WTC11 (cell line): ENCODE results near the gene GART. TPM values are rescaled to one million over a fixed set of nuclear protein-coding genes. Genes with fewer than 3 reads are reported as not detected.

Experiments used
- ATAC-seq: fragments of 200-7000 bp; cut with Tn5 transposase; 2 replicates; pipeline ENCODE4 v1.10.0; 2021; ENCODE audit warnings: mild to moderate bottlenecking, moderate library complexity
- Bru-seq: library from RNA; stranded (reverse); fragments of 400-500 nt; gene quantifications from one replicate; lab custom pipeline; 2021; lab: Mats Ljungman, UMichigan
- CTCF ChIA-PET: fragments of 300-600 bp; sonication (Branson Sonifier 250); formaldehyde crosslinking; loops from one replicate; lab custom pipeline; 2021; ENCODE audit warnings: antibody characterized with exemption; lab: Charles Lee
- POLR2A ChIA-PET: fragments of 350-600 bp; sonication (Branson Sonifier 250); formaldehyde crosslinking; loops from one replicate; lab custom pipeline; 2021; ENCODE audit warnings: antibody characterized with exemption; lab: Charles Lee
- DNase-seq: peaks from one replicate; pipeline ENCODE4 v3.0.0; 2021; ENCODE audit warnings: low spot score
- H3K27ac Mint-ChIP-seq: 2 replicates; pipeline ENCODE4 v1.8.0; 2021; ENCODE audit warnings: mixed read lengths
- H3K27me3 Mint-ChIP-seq: 2 replicates; pipeline ENCODE4 v1.8.0; 2021; ENCODE audit warnings: low read depth, mild to moderate bottlenecking, moderate library complexity, mixed read lengths
- H3K36me3 Mint-ChIP-seq: 2 replicates; pipeline ENCODE4 v1.8.0; 2021; ENCODE audit warnings: mixed read lengths
- H3K4me1 Mint-ChIP-seq: 2 replicates; pipeline ENCODE4 v1.8.0; 2022; ENCODE audit warnings: mixed read lengths
- H3K4me3 Mint-ChIP-seq: 2 replicates; pipeline ENCODE4 v1.8.0; 2021; ENCODE audit warnings: mild to moderate bottlenecking, moderate library complexity, mixed read lengths
- H3K9me3 Mint-ChIP-seq: 2 replicates; pipeline ENCODE4 v1.8.0; 2021; ENCODE audit warnings: mixed read lengths
- ATF3 ChIP-seq: sonication (generic); formaldehyde crosslinking; conservative IDR thresholded peaks from 2 replicates; pipeline ENCODE4 v1.8.1; 2022; ENCODE audit warnings: mild to moderate bottlenecking, missing genetic modification reagents
- ATF6 ChIP-seq: sonication (generic); formaldehyde crosslinking; IDR thresholded peaks from 2 replicates; pipeline ENCODE4 v1.8.1; 2023; ENCODE audit warnings: mild to moderate bottlenecking, missing genetic modification reagents
- E2F1 ChIP-seq: sonication (generic); formaldehyde crosslinking; IDR thresholded peaks from 2 replicates; pipeline ENCODE4 v1.8.0; 2022; ENCODE audit warnings: mild to moderate bottlenecking, missing genetic modification reagents
- GRHL2 ChIP-seq: fragments of 250-450 bp; sonication (Bioruptor Pico); IDR thresholded peaks from 2 replicates; pipeline ENCODE4 v1.8.0; 2022; ENCODE audit warnings: mild to moderate bottlenecking, moderate library complexity; ENCODE audit not compliant: insufficient replicate concordance, severe bottlenecking
- HMGXB4 ChIP-seq: sonication (generic); formaldehyde crosslinking; IDR thresholded peaks from 2 replicates; pipeline ENCODE4 v1.8.1; 2023; ENCODE audit warnings: mild to moderate bottlenecking, moderate library complexity, missing genetic modification reagents
- JUN ChIP-seq: sonication (generic); formaldehyde crosslinking; IDR thresholded peaks from 2 replicates; pipeline ENCODE4 v1.8.0; 2023; ENCODE audit warnings: mild to moderate bottlenecking, missing genetic modification reagents
- KAT7 ChIP-seq: sonication (generic); formaldehyde crosslinking; IDR thresholded peaks from 2 replicates; pipeline ENCODE4 v1.8.1; 2023; ENCODE audit warnings: missing genetic modification reagents, mild to moderate bottlenecking, borderline replicate concordance
- MAX ChIP-seq: sonication (generic); formaldehyde crosslinking; IDR thresholded peaks from 2 replicates; pipeline ENCODE4 v1.8.0; 2022; ENCODE audit warnings: mild to moderate bottlenecking, missing genetic modification reagents
- MXD4 ChIP-seq: fragments of 250-450 bp; sonication (Bioruptor Pico); IDR thresholded peaks from 2 replicates; pipeline ENCODE4 v1.8.0; 2021; ENCODE audit warnings: mild to moderate bottlenecking, moderate library complexity, borderline replicate concordance
- NFE2L1 ChIP-seq: sonication (generic); formaldehyde crosslinking; IDR thresholded peaks from 2 replicates; pipeline ENCODE4 v1.8.1; 2023; ENCODE audit warnings: missing genetic modification reagents
- PREB ChIP-seq: sonication (generic); formaldehyde crosslinking; IDR thresholded peaks from 2 replicates; pipeline ENCODE4 v1.8.1; 2022; ENCODE audit warnings: mild to moderate bottlenecking, missing genetic modification reagents, moderate library complexity, borderline replicate concordance
- TCF7 ChIP-seq: sonication (generic); formaldehyde crosslinking; IDR thresholded peaks from 2 replicates; pipeline ENCODE4 v1.8.0; 2022; ENCODE audit warnings: mild to moderate bottlenecking, low read depth, missing genetic modification reagents, moderate library complexity
- TEAD4 ChIP-seq: sonication (generic); formaldehyde crosslinking; IDR thresholded peaks from 2 replicates; pipeline ENCODE4 v1.8.0; 2022; ENCODE audit warnings: mild to moderate bottlenecking, missing genetic modification reagents
- USF1 ChIP-seq: sonication (generic); formaldehyde crosslinking; IDR thresholded peaks from 2 replicates; pipeline ENCODE4 v1.8.0; 2022; ENCODE audit warnings: mild to moderate bottlenecking, missing genetic modification reagents
- USF2 ChIP-seq: sonication (generic); formaldehyde crosslinking; IDR thresholded peaks from 2 replicates; pipeline ENCODE4 v1.8.1; 2023; ENCODE audit warnings: mild to moderate bottlenecking, missing genetic modification reagents, moderate library complexity
- ZMAT4 ChIP-seq: fragments of 250-450 bp; sonication (Bioruptor Pico); IDR thresholded peaks from 2 replicates; pipeline ENCODE4 v1.9.0; 2021; ENCODE audit warnings: mild to moderate bottlenecking
- ZNF423 ChIP-seq: fragments of 250-450 bp; sonication (Bioruptor Pico); IDR thresholded peaks from 2 replicates; pipeline ENCODE4 v2.1.2; 2022; ENCODE audit warnings: mild to moderate bottlenecking, moderate library complexity
- ZNF425 ChIP-seq: fragments of 250-450 bp; sonication (Bioruptor Pico); conservative IDR thresholded peaks from 2 replicates; pipeline ENCODE4 v1.9.0; 2021; ENCODE audit warnings: mild to moderate bottlenecking
- ZNF512 ChIP-seq: sonication (generic); formaldehyde crosslinking; IDR thresholded peaks from 2 replicates; pipeline ENCODE4 v1.8.1; 2022; ENCODE audit warnings: missing genetic modification reagents, borderline replicate concordance
- long read RNA-seq, 3 experiments: library from RNA in 1 of 3; library from capped mRNA in 1 of 3; library from polyadenylated mRNA in 1 of 3; unstranded in 2 of 3; stranded (forward) in 1 of 3; transcript quantifications; one replicate each; pipeline ENCODE4 v2.0.0, GENCODE V29; 2021
- total RNA-seq: library from RNA; stranded (reverse); gene quantifications from 3 replicates; pipeline ENCODE4 v1.2.3, GENCODE V29; 2021

Gene GART
- 173 to 223 TPM (median 177 TPM) in 3 replicates for total RNA-seq
- percentile 93 among the genes with signal in this experiment for Bru-seq, nascent RNA
- long read RNA-seq, experiment 1, transcript GART-201 (11 exons, 2,149 nt): minor isoform, 333 of 1,302 reads
- long read RNA-seq, experiment 1, transcript GART-203 (22 exons, 3,341 nt): major isoform, 705 of 1,302 reads
- long read RNA-seq, experiment 1, partial matches to known transcripts: 152 of 1,302 reads
- long read RNA-seq, experiment 1, other reads (novel, unspliced or antisense): 111 of 1,302 reads
- long read RNA-seq, experiment 2, transcript GART-201 (11 exons, 2,149 nt): minor isoform, 13 of 185 reads
- long read RNA-seq, experiment 2, transcript GART-203 (22 exons, 3,341 nt): major isoform, 34 of 185 reads
- long read RNA-seq, experiment 2, partial matches to known transcripts: 71 of 185 reads
- long read RNA-seq, experiment 2, other reads (novel, unspliced or antisense): 67 of 185 reads
- long read RNA-seq, experiment 3, transcript GART-203 (22 exons, 3,341 nt): major isoform, 57 of 214 reads
- long read RNA-seq, experiment 3, transcript GART-201 (11 exons, 2,149 nt): minor isoform, 48 of 214 reads
- long read RNA-seq, experiment 3, partial matches to known transcripts: 87 of 214 reads
- long read RNA-seq, experiment 3, other reads (novel, unspliced or antisense): 22 of 214 reads

- ATAC-seq: peak; percentile 77
- ChIA-PET CTCF (interaction anchor here (1.1 to 1.5 kb wide), 2 partner anchors 62 to 64 kb away, joined by 3 to 5 read pairs; partner anchors contain the start of gene TMEM50B), POLR2A (interaction anchor here (0.6 to 1.2 kb wide), 3 partner anchors 22 to 47 kb away, joined by 3 read pairs; partner anchors contain the start of gene DONSON)
- peak; percentile 85 for DNase-seq
- Mint-ChIP-seq H3K27ac (peak within 1 kb of the TSS; percentile 100), H3K4me3 (peak within 1 kb of the TSS; percentile 99), H3K9me3 (peaks cover 6% of the 10 kb centered on the region), H3K27me3 (no peaks in the 10 kb centered on the region), H3K4me1 (peaks cover 22% of the 10 kb centered on the region), H3K36me3 (peaks cover 42% of the 10 kb centered on the region)
- TF ChIP-seq JUN (CRISPR knock-in tag) (no peak), NFE2L1 (no peak), HMGXB4 (CRISPR knock-in tag) (peak; percentile 72; the same call in 1 of the 2 replicates), ZNF512 (no peak), ZNF425 (CRISPR knock-in tag) (no peak), MXD4 (CRISPR knock-in tag) (no peak), GRHL2 (CRISPR knock-in tag) (no peak), ZNF423 (CRISPR knock-in tag) (no peak), TCF7 (CRISPR knock-in tag) (no peak), E2F1 (CRISPR knock-in tag) (0 out of 2 replicates have a peak, but pooled peaks have one; percentile 33), TEAD4 (CRISPR knock-in tag) (no peak), USF1 (CRISPR knock-in tag) (peak; percentile 4; the same call in 1 of the 2 replicates), ATF3 (CRISPR knock-in tag) (no peak), KAT7 (CRISPR knock-in tag) (0 out of 2 replicates have a peak, but pooled peaks have one; percentile 55), USF2 (CRISPR knock-in tag) (no peak), PREB (CRISPR knock-in tag) (no peak), MAX (peak; percentile 63; the same call in 1 of the 2 replicates), ATF6 (no peak), ZMAT4 (CRISPR knock-in tag) (no peak)
These were observed at the start of gene GART for GRCh38 chr21:33541756-33542639. Gene GART (minus strand): TSS chr21:33542117. CDS start chr21:33539315, 2,802 bp downstream.
